NCI-H526 treated with DMSO at 0.1 percent for 48 hours (cell line): Measurements from ENCODE around the gene UBE3A.
"Not testable (repeated sequence)": the region's sequence is repeated elsewhere in the genome, so short reads cannot be mapped to it uniquely, and the experiment has no call there.

Experiments
- DNase-seq: peaks from one replicate; lab custom pipeline; 2025; lab: John Stamatoyannopoulos, UW

Gene UBE3A

DNA sequence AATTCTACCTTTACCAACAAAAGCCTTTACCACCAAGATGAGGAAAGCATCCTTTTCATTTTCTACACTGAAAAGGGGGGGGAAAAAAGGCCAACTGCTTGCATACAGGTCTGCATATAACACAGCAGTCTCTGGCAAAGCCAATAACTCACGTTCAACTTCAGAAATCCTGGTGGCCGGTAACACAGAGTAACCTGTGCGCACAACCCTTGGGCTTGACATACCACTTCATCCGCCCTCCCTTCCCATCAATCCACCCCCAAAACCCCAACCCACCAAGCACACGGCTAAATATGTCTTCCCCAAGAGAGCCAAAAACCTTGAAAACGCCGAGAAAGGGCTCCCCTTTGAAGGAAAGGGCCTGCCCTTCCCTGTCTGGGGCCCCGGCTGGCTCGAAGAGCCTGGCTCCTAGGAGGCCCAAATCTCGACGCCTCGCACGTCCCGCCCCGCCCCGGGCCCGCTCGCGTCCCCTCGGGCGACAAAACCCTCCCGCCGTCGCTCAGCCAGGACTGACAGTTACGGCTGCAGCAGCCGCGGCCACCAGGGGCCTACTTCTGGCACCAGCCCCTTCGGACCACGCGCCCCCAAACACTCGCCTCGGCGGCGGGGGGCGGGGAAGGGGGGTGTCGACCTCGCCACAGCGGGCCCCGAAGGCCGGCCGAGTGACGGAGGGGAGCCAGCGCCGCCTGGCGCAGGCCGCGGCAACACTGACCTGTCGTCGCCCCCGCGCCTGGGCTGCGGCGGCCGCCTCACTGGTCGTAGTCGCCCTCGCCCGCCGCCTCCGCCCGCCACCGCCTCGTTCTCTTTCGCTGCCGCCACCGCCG is 835 bp downstream of the UBE3A start:
- no peak for DNase-seq

GRCh38 chr15:25436707-25437106 is 2.1 kb downstream of the UBE3A start:
- DNase-seq, result no peak

GRCh38 chr15:25435474-25436243 is 3.2 kb downstream of the UBE3A start:
- no peak for DNase-seq

GRCh38 chr15:25433118-25433865 is 5.5 kb downstream of the UBE3A start:
- no peak for DNase-seq

GRCh38 chr15:25431836-25432561 is 6.8 kb downstream of the UBE3A start:
- DNase-seq, result no peak

GRCh38 chr15:25427861-25428260 is 11.0 kb downstream of the UBE3A start:
- DNase-seq, result no peak

DNA sequence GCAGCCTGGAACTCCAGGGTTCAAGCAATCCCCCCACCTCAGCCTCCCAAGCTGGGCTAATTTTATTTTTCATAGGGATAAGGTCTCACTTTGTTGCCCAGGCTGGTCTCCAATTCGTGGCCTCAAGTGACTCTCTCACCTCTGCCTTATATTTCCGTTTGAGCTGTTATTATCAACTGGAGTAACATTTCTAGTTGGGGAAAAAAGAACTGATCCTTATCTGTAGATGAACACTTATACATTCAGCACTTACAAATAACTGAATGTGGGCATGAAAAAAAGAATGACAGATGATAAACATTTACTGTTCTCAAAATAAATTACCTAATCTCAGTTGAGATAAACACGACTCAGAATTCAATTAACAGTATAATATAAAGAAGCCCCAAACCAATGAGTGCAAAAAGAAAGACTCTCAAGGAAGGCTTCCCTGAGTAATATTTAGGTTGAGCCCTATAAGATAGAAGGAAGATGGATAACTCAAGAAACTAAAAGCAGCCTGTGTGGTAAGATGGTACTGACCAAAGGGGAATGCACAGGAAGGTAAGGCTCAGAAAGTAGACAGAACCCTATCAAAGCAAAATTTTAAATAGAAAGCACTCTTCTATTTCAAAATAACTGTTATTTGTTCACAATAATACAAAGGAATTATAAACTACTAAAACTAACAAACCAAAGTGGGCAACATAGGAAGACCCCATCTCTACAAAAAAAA is 11.8 kb downstream of the UBE3A start:
- no peak for DNase-seq

GRCh38 chr15:25424073-25424472 is 14.8 kb downstream of the UBE3A start:
- no peak for DNase-seq

GRCh38 chr15:25422021-25422420 is 16.8 kb downstream of the UBE3A start:
- DNase-seq, result no peak

DNA sequence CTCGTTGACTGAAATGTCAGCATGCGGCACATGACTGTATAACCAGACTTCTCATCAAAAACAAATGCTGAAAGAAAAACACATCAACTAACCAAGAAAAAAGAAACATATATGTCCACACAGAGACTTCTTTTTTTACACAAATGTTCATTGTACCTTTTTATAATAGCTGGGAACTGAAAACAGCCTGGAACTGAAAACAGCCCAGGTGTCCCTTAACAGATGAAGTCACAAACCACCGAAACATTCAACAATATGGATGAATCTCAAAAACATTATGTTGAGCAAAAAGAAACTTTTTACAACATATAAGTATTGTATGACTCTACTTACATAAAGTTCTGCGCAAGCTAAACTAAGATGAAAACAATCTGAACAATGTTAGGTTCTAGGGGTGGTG is 20.6 kb downstream of the UBE3A start:
- no peak for DNase-seq

DNA sequence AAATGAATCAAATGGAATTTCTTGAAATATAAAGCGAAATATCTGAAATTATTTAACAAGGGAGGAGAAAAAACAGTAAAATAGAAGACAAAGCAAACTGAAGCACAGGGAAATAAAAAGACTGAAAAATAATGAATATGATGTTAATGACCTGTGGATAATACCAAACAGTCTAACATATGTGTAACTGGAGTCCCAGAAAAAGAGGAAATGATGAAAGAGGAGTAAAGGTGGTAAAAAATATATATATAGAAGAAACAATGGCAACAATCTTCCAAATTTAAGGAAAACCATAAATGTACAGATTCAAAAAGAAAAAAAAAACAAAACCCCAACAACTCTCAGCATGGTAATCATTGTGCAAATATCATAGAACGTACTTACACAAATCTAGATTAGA is 21.2 kb downstream of the UBE3A start:
- DNase-seq, result no peak

DNA sequence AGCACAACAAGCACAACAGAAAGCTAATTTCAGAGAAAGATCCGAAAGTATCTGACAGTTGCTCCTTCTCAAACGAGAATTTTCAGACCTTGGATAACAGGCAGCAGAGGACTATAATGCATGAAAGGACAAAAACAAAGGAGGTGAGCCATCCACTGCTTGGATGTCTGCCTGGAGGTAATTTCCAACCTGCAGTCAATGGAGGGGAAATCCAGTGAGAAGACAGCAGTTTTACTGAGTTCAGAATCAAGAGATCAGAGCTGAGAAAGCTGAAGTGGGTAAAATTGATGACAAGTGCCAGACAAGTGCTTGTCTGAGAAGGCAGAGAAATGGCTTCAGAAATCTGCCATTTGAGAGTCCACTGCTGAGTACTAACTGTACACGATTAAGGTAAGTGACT is 22.1 kb downstream of the UBE3A start:
- no peak for DNase-seq

DNA sequence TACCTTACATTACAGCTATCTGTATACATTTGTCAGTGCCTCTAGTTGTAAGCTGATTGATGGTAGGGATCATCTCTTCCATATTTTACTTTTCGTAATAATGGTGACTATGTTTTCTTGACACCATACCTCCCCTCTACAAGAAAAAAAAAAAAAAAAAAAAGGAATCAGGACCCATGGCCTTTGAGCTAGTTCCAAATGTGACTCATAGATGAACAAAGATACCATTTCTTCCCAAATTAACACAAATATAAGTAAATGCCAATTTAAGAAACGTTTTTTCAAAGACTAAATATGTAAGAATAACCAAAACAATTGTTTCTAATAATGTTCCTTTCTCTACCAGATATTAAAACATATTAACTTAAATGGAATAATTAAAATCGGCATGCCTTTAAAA is 23.1 kb downstream of the UBE3A start:
- no peak for DNase-seq

DNA sequence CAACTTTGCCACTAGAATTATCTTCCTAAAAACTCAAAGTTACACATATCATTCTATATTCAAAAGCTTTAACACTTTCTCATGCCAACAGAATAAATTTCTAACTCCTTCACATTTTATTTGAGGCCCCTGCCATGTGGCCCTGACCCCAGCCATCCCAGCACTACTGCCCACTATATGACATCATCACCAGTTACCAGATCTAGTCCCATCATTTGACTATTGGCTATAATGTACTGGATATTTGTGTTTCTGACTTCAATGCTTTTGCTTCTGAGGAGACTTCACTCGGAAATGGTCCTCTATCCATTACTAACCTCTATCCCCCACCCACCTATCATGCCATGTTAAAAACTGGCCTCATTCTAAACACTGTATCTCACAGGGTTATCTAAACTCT is 23.6 kb downstream of the UBE3A start:
- DNase-seq, result no peak

- no peak for DNase-seq
Measured at GRCh38 chr15:25410649-25411048, 28.2 kb downstream of the UBE3A start.

DNA sequence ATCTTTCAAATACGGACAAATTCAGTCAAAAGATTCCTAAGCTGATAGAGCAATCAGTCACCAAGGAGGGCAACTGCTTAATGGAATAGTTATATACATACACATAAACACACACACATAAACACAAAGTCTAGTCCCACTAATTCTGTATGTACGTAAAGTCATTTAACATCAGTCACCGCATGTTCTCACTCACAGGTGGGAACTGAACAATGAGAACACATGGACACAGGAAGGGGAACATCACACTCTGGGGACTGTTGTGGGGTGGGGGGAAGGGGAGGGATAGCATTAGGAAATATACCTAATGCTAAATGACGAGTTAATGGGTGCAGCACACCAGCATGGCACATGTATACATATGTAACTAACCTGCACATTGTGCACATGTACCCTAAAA is 29.1 kb downstream of the UBE3A start:
- not testable (repeated sequence) for DNase-seq

GRCh38 chr15:25408929-25409328 is 29.9 kb downstream of the UBE3A start:
- no peak for DNase-seq

DNA sequence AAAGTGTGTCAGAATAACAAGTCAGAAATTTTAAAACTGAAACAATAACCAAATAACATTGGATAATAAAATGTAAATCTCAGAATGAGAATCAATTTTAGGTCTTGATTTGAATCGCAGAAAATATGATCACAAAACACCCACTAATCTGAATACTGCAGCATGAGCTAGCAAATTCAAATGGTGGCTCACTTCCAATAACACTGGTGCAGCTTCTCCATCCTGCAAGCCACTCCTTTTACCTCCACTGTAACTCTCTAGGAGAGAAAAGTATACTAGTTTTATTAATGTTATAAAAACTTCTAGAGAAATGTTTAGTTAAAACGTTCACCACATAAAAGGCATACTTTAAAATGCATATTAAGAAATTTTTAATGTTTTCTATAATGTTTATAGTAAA is 30.4 kb downstream of the UBE3A start:
- DNase-seq, result no peak

GRCh38 chr15:25407950-25408349 is 30.9 kb downstream of the UBE3A start:
- no peak for DNase-seq

- no peak for DNase-seq
Measured at GRCh38 chr15:25406846-25407245, 32.0 kb downstream of the UBE3A start.

GRCh38 chr15:25406261-25406660 is 32.6 kb downstream of the UBE3A start:
- DNase-seq, result no peak
